H1 (cell line): ENCODE results near the gene CNNM4. TPM values are rescaled to one million over a fixed set of nuclear protein-coding genes. Genes with fewer than 3 reads are reported as not detected.

Source experiments
- SP4 ChIP-seq: IDR thresholded peaks from 2 replicates; pipeline ENCODE4 v1.6.1; 2012; ENCODE audit warnings: low read length, inconsistent platforms
- TAF1 ChIP-seq: IDR thresholded peaks from 2 replicates; pipeline ENCODE4 v1.6.1; 2011; ENCODE audit warnings: mild to moderate bottlenecking, low read depth, low read length
- polyA plus RNA-seq, 7 experiments: library from polyadenylated mRNA; depleted of rRNA in 3 of 7; stranded (reverse) in 5 of 7; unstranded in 2 of 7; fragments of >200 nt in 5 of 7; fragments of 200-250 nt in 2 of 7; gene quantifications; 1 replicate in 5 of 7; 2 replicates in 1 of 7; 4 replicates in 1 of 7; pipeline versions ENCODE4 v1.2.1 to v1.2.3, GENCODE V29; 2011 to 2013; ENCODE audit warnings: missing spikeins in 2 of 7, mixed read lengths in 2 of 7
- total RNA-seq: library from RNA; stranded (reverse); fragmentation: NEBNext Ultra II Directional; extraction: Animal tissue kit (Norgen Biotek cat#: 25700); gene quantifications from 2 replicates; pipeline ENCODE4 v1.2.1, GENCODE V29; 2021

The CNNM4 gene
- total and polyA plus RNA-seq, 2 of the 8 experiments (the other 6 are each of a cell fraction or from before 2014, with no cell fraction given) = 10.3 to 11.0 TPM

DNA sequence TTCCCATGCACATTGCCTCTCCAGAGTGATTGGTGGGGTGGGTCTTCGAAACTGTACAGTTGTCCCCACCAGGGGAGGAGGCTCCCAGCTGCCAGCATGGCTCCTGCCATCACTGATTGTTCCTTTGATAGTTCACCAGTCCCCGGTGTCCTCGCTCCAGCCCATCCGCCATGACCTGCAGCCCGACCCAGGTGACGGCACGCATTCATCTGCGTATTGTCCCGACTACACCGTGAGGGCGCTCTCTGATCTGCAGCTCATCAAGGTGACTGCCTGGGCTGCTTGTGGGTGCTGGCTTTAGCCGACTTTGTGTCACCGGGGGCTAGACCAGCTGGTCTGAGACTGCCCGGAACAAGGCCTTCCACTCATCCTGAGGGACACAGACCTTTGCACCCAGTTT lies 67.7 kb downstream of the CNNM4 start (continued):
- TF ChIP-seq TAF1 = no peak
- no peak for TF ChIP-seq SP4
